ENCODE data around the gene HTT.

DNA sequence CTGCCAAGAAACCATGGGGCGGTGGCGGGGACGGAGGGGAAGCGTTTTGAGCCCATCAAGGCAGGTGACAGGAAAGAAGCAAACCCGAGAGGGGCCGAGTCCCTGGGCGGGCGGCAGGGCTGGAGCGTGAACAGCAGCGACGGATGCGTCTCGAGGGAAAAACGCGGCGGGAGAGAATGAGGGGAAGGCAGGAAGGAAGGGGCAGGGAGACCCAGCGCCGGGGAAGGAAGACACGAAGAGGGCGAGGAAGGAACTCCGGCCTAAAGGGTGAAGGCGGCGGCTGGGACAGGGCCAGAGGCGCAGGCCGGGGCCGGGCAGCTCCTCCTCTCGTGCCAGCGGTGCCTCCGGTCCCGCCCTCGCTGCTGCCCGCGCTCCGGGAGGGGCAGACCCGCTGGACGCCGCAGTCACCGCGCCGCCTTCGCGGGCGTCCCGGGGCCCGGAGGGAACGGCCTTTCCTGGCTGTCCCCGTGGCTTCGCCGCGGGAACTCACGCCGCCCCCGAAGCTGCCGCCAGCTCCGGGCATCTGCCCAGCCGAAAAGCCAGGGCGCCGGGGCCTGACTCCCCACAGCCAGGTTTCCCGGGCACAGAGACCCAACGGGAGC is 217.6 kb downstream of the HTT start:
- TF ChIP-seq POLR2A (IDR thresholded peaks at IDR 0.05; ENCODE audit: low read depth, low read length) = no peak
- no peak for TF ChIP-seq POLR2AphosphoS5 (IDR thresholded peaks at IDR 0.05; ENCODE audit: low read length)
- no peak for TF ChIP-seq EP300 (IDR thresholded peaks at IDR 0.05; ENCODE audit: borderline replicate concordance in 1 of 2, control insufficient read depth in 1 of 2, low read depth in 2 of 2, low read length in 2 of 2)
- TF ChIP-seq HDAC2 (IDR thresholded peaks at IDR 0.05) = no peak
- TF ChIP-seq, protein P1, sequence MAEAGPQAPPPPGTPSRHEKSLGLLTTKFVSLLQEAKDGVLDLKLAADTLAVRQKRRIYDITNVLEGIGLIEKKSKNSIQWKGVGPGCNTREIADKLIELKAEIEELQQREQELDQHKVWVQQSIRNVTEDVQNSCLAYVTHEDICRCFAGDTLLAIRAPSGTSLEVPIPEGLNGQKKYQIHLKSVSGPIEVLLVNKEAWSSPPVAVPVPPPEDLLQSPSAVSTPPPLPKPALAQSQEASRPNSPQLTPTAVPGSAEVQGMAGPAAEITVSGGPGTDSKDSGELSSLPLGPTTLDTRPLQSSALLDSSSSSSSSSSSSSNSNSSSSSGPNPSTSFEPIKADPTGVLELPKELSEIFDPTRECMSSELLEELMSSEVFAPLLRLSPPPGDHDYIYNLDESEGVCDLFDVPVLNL (IDR thresholded peaks at IDR 0.05; ENCODE audit: low read depth, low read length) = no peak
- no peak for TF ChIP-seq CEBPB (IDR thresholded peaks at IDR 0.05; ENCODE audit: borderline replicate concordance in 1 of 2, low read depth in 2 of 2, low read length in 2 of 2)
- TF ChIP-seq MYC (IDR thresholded peaks at IDR 0.05; ENCODE audit: insufficient read depth, insufficient read length, insufficient replicate concordance, low read length, severe bottlenecking) = no peak
- TF ChIP-seq SP1 (IDR thresholded peaks at IDR 0.05; ENCODE audit: low read depth, low read length) = no peak
- TF ChIP-seq SMC3 (IDR thresholded peaks at IDR 0.05; ENCODE audit: borderline replicate concordance, low read length) = no peak

All from GM12878 (cell line).